Astrocyte (in vitro differentiated cells and primary cell): ENCODE results near the gene UBR4.

Experiments used
- CTCF ChIP-seq: IDR thresholded peaks from 2 replicates; pipeline ENCODE4 v1.5.1; 2011; ENCODE audit warnings: low read depth, mild to moderate bottlenecking, inconsistent platforms, low read length, moderate library complexity; ENCODE audit not compliant: insufficient read depth
- EZH2 ChIP-seq: IDR thresholded peaks from 2 replicates; pipeline ENCODE4 v1.6.1; 2012; ENCODE audit warnings: mild to moderate bottlenecking, low read length, inconsistent platforms; ENCODE audit not compliant: insufficient read depth

GRCh38 chr1:19220080-19220846 is 10.2 kb upstream of the UBR4 start:
- TF ChIP-seq EZH2 (no peak), CTCF (no peak)
